Liver (tissue), 9 donors: ENCODE results near the gene ADIRF. TPM values are rescaled to one million over a fixed set of nuclear protein-coding genes. Genes with fewer than 3 reads are reported as not detected.
"Not testable (repeated sequence)": the region's sequence is repeated elsewhere in the genome, so short reads cannot be mapped to it uniquely, and the experiment has no call there.

ENCODE experiments used
- DNase-seq: peaks from one replicate; pipeline ENCODE4 v3.0.0-alpha.2; 2017; ENCODE audit warnings: low spot score
- H3K27ac ChIP-seq, 2 donors: one replicate each; pipeline ENCODE4 v1.7.0; 2013; ENCODE audit warnings: inconsistent platforms in 2 of 2, low read length in 2 of 2, control low read depth in 1 of 2, low read depth in 1 of 2, mild to moderate bottlenecking in 1 of 2
- H3K27me3 ChIP-seq, 4 donors: one replicate each; pipeline versions ENCODE4 v1.6.1 to v1.7.0; 2013; ENCODE audit warnings: low read length in 3 of 4, inconsistent platforms in 1 of 4, mild to moderate bottlenecking in 1 of 4, moderate library complexity in 1 of 4; ENCODE audit not compliant: control insufficient read depth in 4 of 4, insufficient read depth in 4 of 4
- H3K36me3 ChIP-seq, 4 donors: one replicate each; pipeline versions ENCODE4 v1.6.1 to v1.7.0; 2013; ENCODE audit warnings: low read length in 3 of 4, mild to moderate bottlenecking in 3 of 4, low read depth in 1 of 4, moderate library complexity in 1 of 4; ENCODE audit not compliant: control insufficient read depth in 4 of 4, insufficient read depth in 3 of 4
- H3K4me1 ChIP-seq, 4 donors: one replicate each; pipeline versions ENCODE4 v1.6.1 to v1.7.0; 2013; ENCODE audit warnings: low read length in 3 of 4, mild to moderate bottlenecking in 3 of 4, moderate library complexity in 1 of 4; ENCODE audit not compliant: control insufficient read depth in 4 of 4, insufficient read depth in 4 of 4
- H3K4me3 ChIP-seq, 3 donors: one replicate each; pipeline versions ENCODE4 v1.6.1 to v1.7.0; 2013; ENCODE audit warnings: low read length in 3 of 3, control low read depth in 1 of 3, low read depth in 1 of 3, mild to moderate bottlenecking in 1 of 3
- H3K9ac ChIP-seq, 2 donors: one replicate each; pipeline ENCODE4 v1.7.0; 2013; ENCODE audit warnings: low read length in 2 of 2, mild to moderate bottlenecking in 2 of 2, moderate library complexity in 2 of 2, control low read depth in 1 of 2, low read depth in 1 of 2
- H3K9me3 ChIP-seq, 4 donors: one replicate each; pipeline versions ENCODE4 v1.6.1 to v1.7.0; 2013; ENCODE audit warnings: low read length in 3 of 4; ENCODE audit not compliant: control insufficient read depth in 4 of 4
- ATF3 ChIP-seq: IDR thresholded peaks from 2 replicates; pipeline ENCODE4 v1.6.1; 2016; ENCODE audit warnings: antibody characterized with exemption
- CTCF ChIP-seq: fragments of 150-350 bp; IDR thresholded peaks from 2 replicates; pipeline ENCODE4 v1.5.1; 2017; ENCODE audit warnings: improper control_type of control experiment, low read depth, low read length; ENCODE audit not compliant: missing input control
- FOXA1 ChIP-seq: IDR thresholded peaks from 2 replicates; pipeline ENCODE4 v1.6.1; 2016; ENCODE audit warnings: antibody characterized with exemption
- FOXA2 ChIP-seq: IDR thresholded peaks from 2 replicates; pipeline ENCODE4 v1.6.1; 2016; ENCODE audit warnings: antibody characterized with exemption
- GABPA ChIP-seq, 2 donors: IDR thresholded peaks in 1 of 2; conservative IDR thresholded peaks in 1 of 2; 2 replicates each; pipeline ENCODE4 v1.6.1; 2016; ENCODE audit warnings: antibody characterized with exemption in 2 of 2, mild to moderate bottlenecking in 1 of 2, moderate library complexity in 1 of 2
- NR2F2 ChIP-seq: IDR thresholded peaks from 2 replicates; pipeline ENCODE4 v1.6.1; 2016; ENCODE audit warnings: antibody characterized with exemption
- RAD21 ChIP-seq, 2 donors: IDR thresholded peaks; 2 replicates each; pipeline ENCODE4 v1.6.1; 2016; ENCODE audit warnings: antibody characterized with exemption in 2 of 2, mild to moderate bottlenecking in 2 of 2
- REST ChIP-seq: IDR thresholded peaks from 2 replicates; pipeline ENCODE4 v1.6.1; 2016; ENCODE audit warnings: antibody characterized with exemption, mild to moderate bottlenecking
- RXRA ChIP-seq, 2 donors: IDR thresholded peaks; 2 replicates each; pipeline ENCODE4 v1.6.1; 2017 to 2018; ENCODE audit warnings: antibody characterized with exemption in 2 of 2, mild to moderate bottlenecking in 1 of 2
- SP1 ChIP-seq: IDR thresholded peaks from 2 replicates; pipeline ENCODE4 v1.6.1; 2018; ENCODE audit warnings: antibody characterized with exemption, mild to moderate bottlenecking
- TAF1 ChIP-seq: conservative IDR thresholded peaks from 2 replicates; pipeline ENCODE4 v1.6.1; 2016; ENCODE audit warnings: antibody characterized with exemption, mild to moderate bottlenecking
- YY1 ChIP-seq: IDR thresholded peaks from 2 replicates; pipeline ENCODE4 v1.6.1; 2016; ENCODE audit warnings: antibody characterized with exemption, mild to moderate bottlenecking
- ZBTB33 ChIP-seq: IDR thresholded peaks from 2 replicates; pipeline ENCODE4 v1.6.1; 2016; ENCODE audit warnings: antibody characterized with exemption
- WGBS: extraction: QIAGEN DNeasy Blood & Tissue Kit; methylation state at CpG from one replicate; pipeline ENCODE4 v1.1.7; 2013; 5-methylcytosine and 5-hydroxymethylcytosine counted together
- polyA plus RNA-seq, 2 donors: library from polyadenylated mRNA; stranded (reverse) in 1 of 2; unstranded in 1 of 2; fragments of 200-250 nt in 1 of 2; fragments of >200 nt in 1 of 2; fragmentation: Nextera tagmentation in 1 of 2; extraction: Ambion mirVana in 1 of 2; gene quantifications; one replicate each; pipeline versions ENCODE4 v1.2.1 to v1.2.3, GENCODE V29; 2013 to 2015
- total RNA-seq, 2 donors: library from RNA; depleted of rRNA; stranded (reverse); fragments of >200 nt; gene quantifications; one replicate each; pipeline ENCODE4 v1.2.3, GENCODE V29; 2014
- donor health status: healthy.
- donor health status: healthy.
- donor health status: healthy.
- donor health status: healthy.
- donor health status: healthy.

Gene ADIRF
- total and polyA plus RNA-seq, 4 donors = 0.61 to 96.3 (median 35.8) TPM

GRCh38 chr10:86979977-86980448 lies 11.7 kb downstream of the ADIRF start:
- DNase-seq = no peak
- no peak overlapping the region for H3K27ac ChIP-seq
- no peak overlapping the region for H3K9ac ChIP-seq
- no peak for TF ChIP-seq CTCF
- TF ChIP-seq FOXA2 = no peak
- no peak for TF ChIP-seq ZBTB33
- no peak for TF ChIP-seq RAD21 (IDR thresholded peaks at IDR 0.05)
- no peak for TF ChIP-seq REST
- no peak for TF ChIP-seq ATF3
- peak; percentile 53 for TF ChIP-seq NR2F2
- no peak for TF ChIP-seq RXRA (IDR thresholded peaks at IDR 0.05)
- TF ChIP-seq YY1 = no peak
- no peak for TF ChIP-seq TAF1
- no peak for TF ChIP-seq FOXA1
- TF ChIP-seq SP1 = peak; percentile 43
- no peak for TF ChIP-seq GABPA (IDR thresholded peaks at IDR 0.05 in 1 of 2, conservative IDR thresholded peaks at IDR 0.05 in 1 of 2)
- no peaks in the 10 kb centered on the region for H3K27me3 ChIP-seq
- no peaks in the 10 kb centered on the region for H3K4me1 ChIP-seq
- no peak overlapping the region for H3K4me3 ChIP-seq
- H3K9me3 ChIP-seq = no peaks in the 10 kb centered on the region
- no peaks in the 10 kb centered on the region for H3K36me3 ChIP-seq
- 25% methylated on average over 3 of the region's 3 CpGs for WGBS

GRCh38 chr10:86981020-86981419 lies 12.7 kb downstream of the ADIRF start:
- not testable (repeated sequence) for H3K27ac ChIP-seq, H3K27me3 ChIP-seq, H3K9ac ChIP-seq, H3K4me1 ChIP-seq, H3K36me3 ChIP-seq, DNase-seq, H3K9me3 ChIP-seq, H3K4me3 ChIP-seq
- 90% methylated on average over 6 of the region's 6 CpGs for WGBS
